GM23338 (cell line): ENCODE data around the gene GRIP2. TPM values are rescaled to one million over a fixed set of nuclear protein-coding genes. Genes with fewer than 3 reads are reported as not detected.
"Not testable (repeated sequence)": the region's sequence is repeated elsewhere in the genome, so short reads cannot be mapped to it uniquely, and the experiment has no call there.

Source experiments
- ATAC-seq: fragments of 200-7000 bp; cut with Tn5 transposase; 3 replicates; pipeline ENCODE4 v1.9.1; 2020
- DNase-seq: peaks from one replicate; pipeline ENCODE4 v3.0.0-alpha.2; 2015; ENCODE audit warnings: low spot score
- H2AFZ ChIP-seq: fragments of 200-600 bp; sonication (generic); 2 replicates; pipeline ENCODE4 v1.8.0; 2016; ENCODE audit warnings: antibody characterized with exemption, mild to moderate bottlenecking, moderate library complexity
- H3F3A ChIP-seq: fragments of 200-600 bp; sonication (generic); replicated peaks from 2 replicates; pipeline ENCODE4 v1.8.0; 2017; ENCODE audit warnings: antibody characterized with exemption, mixed run types, low read depth
- H3K27ac ChIP-seq: fragments of 200-600 bp; sonication (generic); 2 replicates; pipeline ENCODE4 v1.6.1; 2016; ENCODE audit warnings: low read depth
- H3K27me3 ChIP-seq: fragments of 200-600 bp; sonication (generic); 2 replicates; pipeline ENCODE4 v1.8.0; 2016; ENCODE audit warnings: mild to moderate bottlenecking, mixed run types, moderate library complexity; ENCODE audit not compliant: insufficient read depth
- H3K36me3 ChIP-seq: fragments of 200-600 bp; sonication (generic); 2 replicates; pipeline ENCODE4 v1.8.0; 2016; ENCODE audit warnings: mild to moderate bottlenecking; ENCODE audit not compliant: insufficient read depth
- H3K4me1 ChIP-seq: fragments of 200-600 bp; sonication (generic); 2 replicates; pipeline ENCODE4 v1.8.0; 2016; ENCODE audit warnings: mild to moderate bottlenecking, moderate library complexity; ENCODE audit not compliant: insufficient read depth
- H3K4me2 ChIP-seq: fragments of 200-600 bp; sonication (generic); 2 replicates; pipeline ENCODE4 v1.7.1; 2017; ENCODE audit warnings: mixed run types
- H3K4me3 ChIP-seq: fragments of 200-600 bp; sonication (generic); 2 replicates; pipeline ENCODE4 v1.6.1; 2016; ENCODE audit warnings: mixed run types
- H3K79me2 ChIP-seq: fragments of 200-600 bp; sonication (generic); replicated peaks from 2 replicates; pipeline ENCODE4 v1.8.0; 2017; ENCODE audit warnings: mild to moderate bottlenecking; ENCODE audit not compliant: insufficient read depth
- H3K9me2 ChIP-seq: fragments of 200-600 bp; sonication (generic); 2 replicates; pipeline ENCODE4 v1.8.0; 2017; ENCODE audit not compliant: insufficient read depth
- H4K20me1 ChIP-seq: fragments of 200-600 bp; sonication (generic); replicated peaks from 2 replicates; pipeline ENCODE4 v1.8.0; 2017; ENCODE audit warnings: mild to moderate bottlenecking; ENCODE audit not compliant: insufficient read depth
- H3K27ac Mint-ChIP-seq: 2 replicates; pipeline ENCODE4 v1.8.0; 2020; ENCODE audit warnings: inconsistent platforms, mild to moderate bottlenecking, moderate library complexity, mixed read lengths
- H3K27me3 Mint-ChIP-seq: 3 replicates; pipeline ENCODE4 v1.8.0; 2022; ENCODE audit warnings: low read depth, mild to moderate bottlenecking, moderate library complexity, mixed read lengths, inconsistent platforms; ENCODE audit not compliant: insufficient read depth, poor library complexity
- H3K36me3 Mint-ChIP-seq: 3 replicates; pipeline ENCODE4 v1.8.0; 2021; ENCODE audit warnings: low read depth, mild to moderate bottlenecking, inconsistent platforms, moderate library complexity, mixed read lengths
- H3K4me1 Mint-ChIP-seq: 3 replicates; pipeline ENCODE4 v1.8.0; 2020; ENCODE audit warnings: mild to moderate bottlenecking, inconsistent platforms, mixed read lengths
- H3K4me3 Mint-ChIP-seq: 3 replicates; pipeline ENCODE4 v1.8.0; 2021; ENCODE audit warnings: moderate library complexity, mild to moderate bottlenecking, inconsistent platforms, mixed read lengths
- H3K9me3 Mint-ChIP-seq: 3 replicates; pipeline ENCODE4 v1.8.0; 2020; ENCODE audit warnings: moderate library complexity, mild to moderate bottlenecking, inconsistent platforms, mixed read lengths
- CREB1 ChIP-seq: fragments of 250-450 bp; sonication (Bioruptor Pico); IDR thresholded peaks from 2 replicates; pipeline ENCODE4 v1.5.0; 2020; ENCODE audit warnings: low read depth, mild to moderate bottlenecking, moderate library complexity
- ETS1 ChIP-seq: IDR thresholded peaks from 2 replicates; pipeline ENCODE4 v1.6.1; 2016; ENCODE audit warnings: antibody characterized with exemption
- EZH2 ChIP-seq: fragments of 200-600 bp; sonication (generic); IDR thresholded peaks from one replicate; pipeline ENCODE4 v1.8.0; 2017; ENCODE audit warnings: antibody characterized with exemption, mild to moderate bottlenecking, low read depth; ENCODE audit not compliant: unreplicated experiment
- EZH2phosphoT487 ChIP-seq: fragments of 200-600 bp; sonication (generic); IDR thresholded peaks from one replicate; pipeline ENCODE4 v1.8.1; 2018; ENCODE audit warnings: antibody characterized with exemption; ENCODE audit not compliant: unreplicated experiment
- JUNB ChIP-seq: IDR thresholded peaks from one replicate; pipeline ENCODE4 v1.6.1; 2016; ENCODE audit warnings: antibody characterized with exemption; ENCODE audit not compliant: unreplicated experiment
- POLR2AphosphoS5 ChIP-seq: IDR thresholded peaks from 2 replicates; pipeline ENCODE4 v1.6.1; 2016; ENCODE audit warnings: antibody characterized with exemption, low read depth
- STAT1 ChIP-seq: IDR thresholded peaks from one replicate; pipeline ENCODE4 v1.6.1; 2016; ENCODE audit warnings: antibody characterized with exemption; ENCODE audit not compliant: unreplicated experiment
- ZNF331 ChIP-seq: fragments of 250-450 bp; sonication (Bioruptor Pico); IDR thresholded peaks from 2 replicates; pipeline ENCODE4 v1.5.0; 2020; ENCODE audit warnings: low read depth, mild to moderate bottlenecking, moderate library complexity
- ZNF462 ChIP-seq: fragments of 250-450 bp; sonication (Bioruptor Pico); IDR thresholded peaks from 2 replicates; pipeline ENCODE4 v1.5.0; 2020; ENCODE audit warnings: mild to moderate bottlenecking, moderate library complexity
- polyA plus RNA-seq: library from polyadenylated mRNA; unstranded; fragments of >200 nt; fragmentation: Nextera tagmentation; extraction: Ambion mirVana; gene quantifications from 2 replicates; pipeline ENCODE4 v1.2.1, GENCODE V29; 2016
- total RNA-seq: library from RNA; depleted of rRNA; stranded (reverse); fragments of >200 nt; shearing (Covaris generic); gene quantifications from 2 replicates; pipeline ENCODE4 v1.2.3, GENCODE V29; 2014
- TF ChIP-seq, protein P1 (sequence below), 2 experiments: fragments of 200-600 bp in 1 of 2; sonication (generic) in 1 of 2; conservative IDR thresholded peaks; 2 replicates each; pipeline versions ENCODE4 v1.5.1 to v1.6.1; 2016 to 2017; ENCODE audit warnings: antibody characterized with exemption in 2 of 2, low read depth in 2 of 2, mild to moderate bottlenecking in 2 of 2, moderate library complexity in 1 of 2

The GRIP2 gene
- total and polyA plus RNA-seq, 2 experiments from 2014 or later: 3.6 to 5.8 TPM

- H3K4me1 Mint-ChIP-seq, H3K9me3 Mint-ChIP-seq, H3F3A ChIP-seq: not testable (repeated sequence)
Observed at GRCh38 chr3:14515526-14515925, 24.6 kb downstream of the GRIP2 start.

DNA sequence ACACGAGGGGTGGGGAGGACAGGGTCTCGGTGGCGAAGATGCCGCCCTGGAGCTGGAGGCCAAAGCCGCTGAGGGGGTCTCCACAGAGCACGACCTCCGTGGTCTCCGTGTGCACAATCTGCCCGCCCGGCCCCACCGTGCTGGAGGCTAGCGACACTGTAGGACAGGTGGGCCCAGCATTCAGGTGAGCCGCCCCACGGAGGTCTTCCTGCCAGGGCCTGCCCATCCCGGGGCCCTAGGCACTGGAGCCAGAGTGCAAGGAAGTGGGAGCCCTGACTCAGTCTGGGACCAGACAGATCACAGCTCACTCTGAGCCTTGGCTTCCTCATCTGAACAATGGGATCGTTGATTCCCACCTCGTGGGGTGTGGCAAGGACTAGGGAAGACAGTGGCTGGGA, 25.8 kb downstream of the GRIP2 start:
- Histone ChIP-seq H3K4me2 (no peak overlapping the region), H4K20me1 (no peaks in the 10 kb centered on the region), H2AFZ (no peak overlapping the region), H3F3A (no peaks in the 10 kb centered on the region), H3K79me2 (no peaks in the 10 kb centered on the region), H3K9me2 (no peaks in the 10 kb centered on the region), H3K4me1 (peaks cover 1% of the 10 kb centered on the region; the same call in 1 of the 2 replicates), H3K36me3 (no peaks in the 10 kb centered on the region), H3K27me3 (no peaks in the 10 kb centered on the region), H3K4me3 (no peak overlapping the region), H3K27ac (no peak overlapping the region)
- Mint-ChIP-seq H3K4me1 (peaks cover 11% of the 10 kb centered on the region), H3K9me3 (no peaks in the 10 kb centered on the region), H3K36me3 (no peaks in the 10 kb centered on the region), H3K27ac (no peak overlapping the region), H3K27me3 (peaks cover 3% of the 10 kb centered on the region), H3K4me3 (no peak overlapping the region)
- ATAC-seq (no peak), DNase-seq (peak; percentile 0)
- TF ChIP-seq EZH2phosphoT487: no peak
- no peak for TF ChIP-seq EZH2
- no peak for TF ChIP-seq CREB1
- no peak for TF ChIP-seq STAT1
- no peak for TF ChIP-seq ZNF331 (CRISPR knock-in tag)
- no peak for TF ChIP-seq ZNF462 (CRISPR knock-in tag)
- TF ChIP-seq, protein P1, sequence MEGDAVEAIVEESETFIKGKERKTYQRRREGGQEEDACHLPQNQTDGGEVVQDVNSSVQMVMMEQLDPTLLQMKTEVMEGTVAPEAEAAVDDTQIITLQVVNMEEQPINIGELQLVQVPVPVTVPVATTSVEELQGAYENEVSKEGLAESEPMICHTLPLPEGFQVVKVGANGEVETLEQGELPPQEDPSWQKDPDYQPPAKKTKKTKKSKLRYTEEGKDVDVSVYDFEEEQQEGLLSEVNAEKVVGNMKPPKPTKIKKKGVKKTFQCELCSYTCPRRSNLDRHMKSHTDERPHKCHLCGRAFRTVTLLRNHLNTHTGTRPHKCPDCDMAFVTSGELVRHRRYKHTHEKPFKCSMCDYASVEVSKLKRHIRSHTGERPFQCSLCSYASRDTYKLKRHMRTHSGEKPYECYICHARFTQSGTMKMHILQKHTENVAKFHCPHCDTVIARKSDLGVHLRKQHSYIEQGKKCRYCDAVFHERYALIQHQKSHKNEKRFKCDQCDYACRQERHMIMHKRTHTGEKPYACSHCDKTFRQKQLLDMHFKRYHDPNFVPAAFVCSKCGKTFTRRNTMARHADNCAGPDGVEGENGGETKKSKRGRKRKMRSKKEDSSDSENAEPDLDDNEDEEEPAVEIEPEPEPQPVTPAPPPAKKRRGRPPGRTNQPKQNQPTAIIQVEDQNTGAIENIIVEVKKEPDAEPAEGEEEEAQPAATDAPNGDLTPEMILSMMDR (conservative IDR thresholded peaks at IDR 0.05; ENCODE audit: low read depth in 2 of 2): no peak
- TF ChIP-seq ETS1: no peak
- no peak for TF ChIP-seq POLR2AphosphoS5
- no peak for TF ChIP-seq JUNB

More at GRCh38 chr3:14515526-14515925, 24.6 kb downstream of the GRIP2 start:
- not testable (repeated sequence) for H3K79me2 ChIP-seq, H3K27me3 Mint-ChIP-seq, DNase-seq, H3K4me2 ChIP-seq, H3K36me3 Mint-ChIP-seq, ATAC-seq, H3K27ac Mint-ChIP-seq, H3K4me3 ChIP-seq, H3K36me3 ChIP-seq, H3K4me1 ChIP-seq, H4K20me1 ChIP-seq, H3K27ac ChIP-seq, H3K27me3 ChIP-seq, H3K4me3 Mint-ChIP-seq, H3K9me2 ChIP-seq, H2AFZ ChIP-seq
